ENCODE measurements around the gene VMP1. TPM values are rescaled to one million over a fixed set of nuclear protein-coding genes. Genes with fewer than 3 reads are reported as not detected.
"Not testable (repeated sequence)": the region's sequence is repeated elsewhere in the genome, so short reads cannot be mapped to it uniquely, and the experiment has no call there.

VMP1 gene
- total RNA-seq, 1 donor from 2014 or later = 65.0 TPM

DNA sequence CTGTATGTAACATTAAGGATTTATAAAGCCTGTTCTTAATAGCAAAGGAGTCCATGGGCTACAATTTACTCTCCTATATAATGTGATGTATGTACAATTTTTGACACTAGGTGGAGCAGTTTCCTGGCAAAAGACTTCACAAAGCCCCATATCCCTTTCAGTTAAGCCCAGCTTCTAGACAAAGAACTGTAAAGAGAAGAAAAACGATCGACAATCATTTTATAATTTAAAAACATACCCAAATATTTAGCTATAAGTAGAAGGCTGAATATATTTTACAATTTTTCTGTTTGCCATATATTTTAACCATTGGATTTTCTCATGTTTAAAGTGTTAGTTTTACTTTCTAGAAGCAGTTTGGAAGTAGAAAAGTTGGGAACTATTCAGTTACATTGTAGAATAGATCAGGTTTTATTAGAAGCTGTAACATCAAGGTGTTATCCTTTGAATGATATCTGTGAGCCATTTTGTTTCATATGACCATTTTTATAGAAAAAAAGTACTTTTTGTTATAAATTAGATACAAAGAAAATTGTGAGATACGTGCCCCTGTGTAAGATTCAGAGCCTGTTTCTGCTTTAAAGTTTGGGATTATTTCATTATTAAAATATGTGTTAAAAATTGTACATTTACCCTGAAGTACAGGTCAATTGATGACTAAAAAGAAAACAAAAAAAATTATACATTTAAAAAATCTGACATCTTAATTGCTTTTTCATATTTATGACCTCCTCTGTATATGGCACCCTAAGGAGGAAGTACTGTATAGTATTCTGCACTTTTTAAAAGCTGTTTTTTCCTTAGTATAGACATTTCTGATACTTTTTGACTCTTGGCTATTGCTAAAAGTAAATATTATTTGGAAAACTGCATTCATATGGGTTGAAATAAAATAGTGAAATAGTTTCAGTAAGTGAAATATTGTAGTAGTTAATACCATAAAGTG lies 46.3 kb downstream of the VMP1 start:
- ATAC-seq = peak; percentile 85
- DNase-seq (ENCODE audit: low spot score) = no peak

DNA sequence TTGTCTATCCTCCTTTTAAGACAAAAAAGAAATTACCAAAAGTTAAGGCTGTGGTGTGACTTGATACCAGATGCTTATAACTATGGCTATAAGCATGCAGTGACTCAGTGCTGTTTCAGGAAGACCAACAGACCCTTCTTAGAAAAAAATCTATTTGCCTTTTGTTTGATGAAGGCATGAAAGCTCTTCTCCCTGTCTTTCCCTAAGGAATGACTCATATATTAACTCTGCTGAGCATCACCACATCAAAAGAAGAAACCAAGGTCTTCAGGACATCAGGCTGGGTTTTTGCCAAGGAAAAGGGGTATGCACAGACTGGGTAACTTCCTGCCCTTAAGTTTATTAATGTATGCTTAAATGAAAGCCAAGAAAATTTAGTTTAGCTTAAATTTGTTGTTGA lies 47.1 kb downstream of the VMP1 start:
- no peak for ATAC-seq
- DNase-seq (ENCODE audit: low spot score) = no peak

DNA sequence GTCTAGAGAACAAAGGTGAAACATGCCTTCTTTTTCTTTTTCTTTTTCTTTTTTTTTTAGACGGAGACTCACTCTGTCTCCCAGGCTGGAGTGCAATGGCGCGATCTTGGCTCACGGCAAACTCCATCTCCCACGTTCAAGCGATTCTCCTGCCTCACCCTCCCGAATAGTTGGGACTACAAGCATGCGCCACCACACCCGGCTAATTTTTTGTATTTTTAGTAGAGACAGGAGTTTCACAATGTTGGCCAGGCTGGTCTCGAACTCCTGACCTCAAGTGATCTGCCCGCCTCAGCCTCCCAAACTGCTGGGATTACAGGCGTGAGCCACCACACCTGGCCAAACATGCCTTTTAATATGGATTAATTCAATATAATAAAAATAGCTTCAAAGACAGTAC lies 47.6 kb downstream of the VMP1 start:
- DNase-seq (ENCODE audit: low spot score); ATAC-seq: not testable (repeated sequence)

DNA sequence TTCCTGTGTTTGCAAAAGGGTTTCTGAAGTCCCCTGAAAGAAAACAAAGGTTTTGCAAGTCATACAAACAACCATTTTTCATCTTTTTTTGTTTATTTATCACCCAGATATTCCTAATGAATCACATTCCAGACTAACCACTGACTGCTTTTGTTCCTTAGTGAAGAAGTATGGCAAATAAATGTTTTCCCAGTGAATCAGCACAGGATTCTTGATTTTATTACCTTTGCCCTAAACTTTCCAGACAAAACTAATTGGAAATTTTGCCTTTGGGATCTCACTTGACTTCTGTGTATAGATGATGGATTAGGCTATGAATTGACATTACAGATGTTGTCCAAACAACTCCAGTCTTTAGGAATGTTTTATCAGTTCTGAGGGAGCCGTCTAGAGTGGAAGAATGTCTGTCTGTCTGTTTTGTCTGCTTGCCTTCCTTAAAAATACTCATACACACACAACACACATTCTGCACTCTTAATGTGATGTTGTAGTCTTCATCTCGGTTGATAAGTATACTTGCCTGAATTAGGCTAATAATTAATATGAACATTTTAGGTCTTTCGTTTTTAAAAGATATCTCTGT lies 48.9 kb downstream of the VMP1 start:
- ATAC-seq (no peak), DNase-seq (ENCODE audit: low spot score) (no peak)

DNA sequence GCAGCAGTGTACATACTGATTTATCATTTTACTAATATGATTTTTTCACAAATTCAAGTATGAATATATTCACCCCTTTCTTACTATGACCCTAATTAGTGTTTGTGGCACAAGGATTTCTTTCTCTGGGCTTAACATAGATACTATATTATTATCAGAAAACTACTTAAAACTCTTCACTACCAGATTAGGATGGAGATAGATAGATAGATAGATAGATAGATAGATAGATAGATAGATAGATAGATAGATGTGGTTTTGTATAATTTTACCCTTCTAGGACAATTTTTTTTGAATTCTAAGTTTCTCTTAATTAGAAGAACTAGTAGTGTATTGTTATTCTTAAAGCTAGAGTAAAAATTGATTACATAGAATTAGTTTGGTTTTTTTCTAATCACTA lies 49.6 kb downstream of the VMP1 start:
- no peak for DNase-seq (ENCODE audit: low spot score)
- ATAC-seq = no peak

GRCh38 chr17:59757470-59757869 lies 50.0 kb downstream of the VMP1 start:
- ATAC-seq = no peak
- no peak for DNase-seq (ENCODE audit: low spot score)

GRCh38 chr17:59757881-59758385 lies 50.5 kb downstream of the VMP1 start:
- ATAC-seq = no peak

GRCh38 chr17:59758998-59759651 lies 51.7 kb downstream of the VMP1 start:
- ATAC-seq; DNase-seq (ENCODE audit: low spot score): not testable (repeated sequence)

More at GRCh38 chr17:59757881-59758385, 50.5 kb downstream of the VMP1 start:
- DNase-seq (ENCODE audit: low spot score) = no peak

- DNase-seq (ENCODE audit: low spot score) (no peak), ATAC-seq (no peak)
These were observed 52.7 kb downstream of the VMP1 start for GRCh38 chr17:59760160-59760559.

DNA sequence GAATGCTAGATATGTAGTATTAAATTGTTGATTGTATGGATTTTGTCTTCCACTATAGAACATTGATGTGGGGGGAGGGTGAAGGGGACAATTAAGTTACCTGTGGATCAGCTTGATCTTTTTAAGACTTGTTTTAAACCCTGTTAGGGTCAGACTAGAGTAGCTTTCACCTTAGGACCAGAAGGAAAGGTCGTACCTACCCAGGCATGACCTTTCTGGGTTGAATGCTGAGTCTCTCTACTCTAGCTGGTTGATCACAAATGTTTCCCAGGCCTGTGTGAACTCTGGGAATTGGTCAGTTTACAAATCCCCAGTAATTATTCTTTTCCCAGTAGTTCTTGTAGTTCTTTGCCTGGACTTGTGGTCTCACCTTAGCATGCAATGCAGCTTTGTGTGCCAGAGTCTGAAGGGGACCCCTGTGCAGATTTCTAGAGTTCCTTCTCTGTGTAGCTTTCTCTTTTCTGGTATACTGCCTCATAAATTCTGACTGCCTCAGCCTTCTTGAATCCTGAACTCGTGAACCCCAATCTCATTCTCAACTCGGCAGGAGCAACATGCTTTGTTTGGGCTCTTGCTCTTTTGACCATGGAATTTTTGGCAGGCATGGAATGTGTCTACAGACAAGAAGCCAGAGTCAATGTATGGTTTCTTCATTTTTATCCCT lies 54.1 kb downstream of the VMP1 start:
- DNase-seq (ENCODE audit: low spot score) (no peak), ATAC-seq (no peak)

GRCh38 chr17:59762049-59762823 lies 54.8 kb downstream of the VMP1 start:
- DNase-seq (ENCODE audit: low spot score) (no peak), ATAC-seq (no peak)

GRCh38 chr17:59762824-59763374 lies 55.4 kb downstream of the VMP1 start:
- ATAC-seq (no peak), DNase-seq (ENCODE audit: low spot score) (no peak)

GRCh38 chr17:59763861-59764260 lies 56.4 kb downstream of the VMP1 start:
- no peak for ATAC-seq

GRCh38 chr17:59764292-59764741 lies 56.9 kb downstream of the VMP1 start:
- ATAC-seq (no peak), DNase-seq (ENCODE audit: low spot score) (no peak)

More at GRCh38 chr17:59763861-59764260, 56.4 kb downstream of the VMP1 start:
- no peak for DNase-seq (ENCODE audit: low spot score)

GRCh38 chr17:59765038-59765437 lies 57.6 kb downstream of the VMP1 start:
- DNase-seq (ENCODE audit: low spot score) (no peak), ATAC-seq (no peak)

GRCh38 chr17:59766491-59766890 lies 59.0 kb downstream of the VMP1 start:
- no peak for DNase-seq (ENCODE audit: low spot score)
- no peak for ATAC-seq

- ATAC-seq (no peak), DNase-seq (ENCODE audit: low spot score) (no peak)
These were observed 59.7 kb downstream of the VMP1 start for GRCh38 chr17:59767176-59767575.

GRCh38 chr17:59769887-59770286 lies 62.4 kb downstream of the VMP1 start:
- DNase-seq (ENCODE audit: low spot score) = no peak
- no peak for ATAC-seq

DNA sequence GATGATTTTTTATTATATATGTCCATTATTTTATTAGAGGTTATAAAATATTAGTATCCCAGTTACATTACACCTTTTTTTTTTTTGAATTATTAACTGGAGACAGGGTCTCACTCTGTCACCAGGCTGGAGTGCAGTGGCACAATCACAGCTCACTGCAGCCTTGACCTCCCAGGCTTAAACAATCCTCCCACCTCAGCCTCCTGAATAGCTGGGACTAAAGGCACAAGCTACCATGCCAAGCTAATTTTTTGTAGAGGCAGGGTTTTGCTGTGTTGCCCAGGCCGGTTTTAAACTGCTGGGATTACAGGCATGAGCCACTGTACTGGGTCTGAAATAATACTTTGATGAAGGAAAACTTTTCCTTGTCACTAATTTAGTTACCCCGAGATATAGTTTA lies 63.6 kb downstream of the VMP1 start:
- no peak for ATAC-seq
- DNase-seq (ENCODE audit: low spot score) = no peak

Data from left lobe of liver (tissue), 2 donors.